ENCODE data around the gene POLR1D.
"Not testable (repeated sequence)": the region's sequence is repeated elsewhere in the genome, so short reads cannot be mapped to it uniquely, and the experiment has no call there.

The POLR1D gene

GRCh38 chr13:27619093-27619727, 2.5 kb upstream of the POLR1D start:
- no peak for FAIRE-seq

- FAIRE-seq, result no peak
These were observed 1.8 kb upstream of the POLR1D start for GRCh38 chr13:27619728-27620376.

GRCh38 chr13:27620377-27621115, 1.1 kb upstream of the POLR1D start, which contains the start of gene LNX2:
Gene LNX2, minus strand, starts transcription at chr13:27620529. Its CDS starts 38,826 bp downstream, at chr13:27581703.
- peak; percentile 83 for FAIRE-seq

- no peak for FAIRE-seq
These were observed 651 bp upstream of the POLR1D start for GRCh38 chr13:27621116-27621365.

GRCh38 chr13:27622102-27622820, 569 bp downstream of the POLR1D start:
- no peak for FAIRE-seq

- no peak for FAIRE-seq
These were observed 1.2 kb downstream of the POLR1D start for GRCh38 chr13:27622881-27623280.

GRCh38 chr13:27624071-27624470, 2.4 kb downstream of the POLR1D start:
- FAIRE-seq, result no peak

- no peak for FAIRE-seq
These were observed 4.1 kb downstream of the POLR1D start for GRCh38 chr13:27625839-27626238.

GRCh38 chr13:27627380-27627779, 5.7 kb downstream of the POLR1D start:
- FAIRE-seq, result no peak

GRCh38 chr13:27628081-27628480, 6.4 kb downstream of the POLR1D start:
- FAIRE-seq, result no peak

- not testable (repeated sequence) for FAIRE-seq
These were observed 7.1 kb downstream of the POLR1D start for GRCh38 chr13:27628766-27629165.

- FAIRE-seq, result no peak
These were observed 9.5 kb downstream of the POLR1D start for GRCh38 chr13:27631156-27631555.

- no peak for FAIRE-seq
These were observed 10.0 kb downstream of the POLR1D start for GRCh38 chr13:27631665-27632064.

GRCh38 chr13:27632214-27632613, 10.5 kb downstream of the POLR1D start:
- FAIRE-seq, result no peak

- FAIRE-seq, result no peak
These were observed 11.0 kb downstream of the POLR1D start for GRCh38 chr13:27632648-27633047.

- no peak for FAIRE-seq
These were observed 12.5 kb downstream of the POLR1D start for GRCh38 chr13:27634231-27634630.

GRCh38 chr13:27634791-27635190, 13.1 kb downstream of the POLR1D start:
- no peak for FAIRE-seq

GRCh38 chr13:27635266-27635665, 13.6 kb downstream of the POLR1D start:
- FAIRE-seq, result no peak

- FAIRE-seq, result no peak
These were observed 15.0 kb downstream of the POLR1D start for GRCh38 chr13:27636589-27637288.

GRCh38 chr13:27637289-27637626, 15.6 kb downstream of the POLR1D start:
- FAIRE-seq, result no peak

GRCh38 chr13:27638001-27638400, 16.3 kb downstream of the POLR1D start:
- no peak for FAIRE-seq

GRCh38 chr13:27638521-27638920, 16.8 kb downstream of the POLR1D start:
- FAIRE-seq, result no peak

GRCh38 chr13:27639186-27639585, 17.5 kb downstream of the POLR1D start:
- FAIRE-seq, result no peak

Data from G401.6 (cell line).